ENCODE results near the gene TIGD1. TPM values are rescaled to one million over a fixed set of nuclear protein-coding genes. Genes with fewer than 3 reads are reported as not detected.

TIGD1 gene
- total RNA-seq, 8 experiments from 2014 or later = 6.6 to 20.3 (median 11.5) TPM

GRCh38 chr2:232498452-232498851 lies 51.9 kb downstream of the TIGD1 start:
- H3K27ac ChIP-seq = no peak overlapping the region
- WGBS, 10 experiments = 42 to 100% (median 86%) methylated on average over 2 to 3 of the region's 3 CpGs; no CpG with 5 or more reads in 3 of the 10 experiments
- no peak for ATAC-seq (replicated peaks in 6 of 8)
- in situ Hi-C loops (cut with MboI; ENCODE audit: low pct_unique_long_range_greater_than_20kb in 2 of 9, low sequenced_read_pairs in 9 of 9, unreplicated experiment in 9 of 9) = no loop called here
- H3K4me3 ChIP-seq = no peak overlapping the region
- H3K4me1 ChIP-seq (replicated peaks in 1 of 2) = peaks cover 70 to 73% of the 10 kb centered on the region in 2 donors

Other genes starting within 250 kb of the TIGD1 start
- 1 to 10 TPM in 1 of 8 experiments, under 1 TPM in 5, not detected in 2; 0.05 to 1.6 (median 0.30) TPM for gene ALPP, start 171.8 kb downstream of the TIGD1 start, total RNA-seq
- under 1 TPM in 5 of 8 experiments, not detected in 3; 0.10 to 0.38 (median 0.21) TPM for gene ALPG, start 143.7 kb downstream of the TIGD1 start, total RNA-seq
- under 1 TPM in 5 of 8 experiments, not detected in 3; 0.10 to 0.42 (median 0.18) TPM for gene ALPI, start 94.4 kb downstream of the TIGD1 start, total RNA-seq
- gene ECEL1, start 62.7 kb downstream of the TIGD1 start, total RNA-seq = 10 to 100 TPM in 5 of 8 experiments, under 1 TPM in 2, not detected in 1; 0.13 to 83.3 (median 30.6) TPM
- gene PRSS56, start 30.2 kb downstream of the TIGD1 start, total RNA-seq = 1 to 10 TPM in 1 of 8 experiments, under 1 TPM in 5, not detected in 2; 0.08 to 1.9 (median 0.58) TPM
- gene CHRND, start 24.4 kb downstream of the TIGD1 start, total RNA-seq = under 1 TPM in 7 of 8 experiments, not detected in 1; 0.05 to 0.62 (median 0.21) TPM
- 1 to 10 TPM in 3 of 8 experiments, under 1 TPM in 5; 0.38 to 2.4 (median 0.93) TPM for gene CHRNG, start 10.9 kb downstream of the TIGD1 start, total RNA-seq
- 10 to 100 TPM; 49.0 to 81.3 (median 73.7) TPM for gene EIF4E2, start 132 bp upstream of the TIGD1 start, total RNA-seq
- 10 to 100 TPM in 1 of 8 experiments, 1 to 10 TPM in 6, under 1 TPM in 1; 0.92 to 22.1 (median 3.4) TPM for gene EFHD1, start 83.0 kb upstream of the TIGD1 start, total RNA-seq
- 10 to 100 TPM; 43.9 to 74.2 (median 53.6) TPM for gene GIGYF2, start 146.8 kb upstream of the TIGD1 start, total RNA-seq
- 1 to 10 TPM; 1.0 to 7.9 (median 1.9) TPM for gene KCNJ13, start 226.0 kb upstream of the TIGD1 start, total RNA-seq